ENCODE data around the gene PPDPF.

PPDPF gene

DNA sequence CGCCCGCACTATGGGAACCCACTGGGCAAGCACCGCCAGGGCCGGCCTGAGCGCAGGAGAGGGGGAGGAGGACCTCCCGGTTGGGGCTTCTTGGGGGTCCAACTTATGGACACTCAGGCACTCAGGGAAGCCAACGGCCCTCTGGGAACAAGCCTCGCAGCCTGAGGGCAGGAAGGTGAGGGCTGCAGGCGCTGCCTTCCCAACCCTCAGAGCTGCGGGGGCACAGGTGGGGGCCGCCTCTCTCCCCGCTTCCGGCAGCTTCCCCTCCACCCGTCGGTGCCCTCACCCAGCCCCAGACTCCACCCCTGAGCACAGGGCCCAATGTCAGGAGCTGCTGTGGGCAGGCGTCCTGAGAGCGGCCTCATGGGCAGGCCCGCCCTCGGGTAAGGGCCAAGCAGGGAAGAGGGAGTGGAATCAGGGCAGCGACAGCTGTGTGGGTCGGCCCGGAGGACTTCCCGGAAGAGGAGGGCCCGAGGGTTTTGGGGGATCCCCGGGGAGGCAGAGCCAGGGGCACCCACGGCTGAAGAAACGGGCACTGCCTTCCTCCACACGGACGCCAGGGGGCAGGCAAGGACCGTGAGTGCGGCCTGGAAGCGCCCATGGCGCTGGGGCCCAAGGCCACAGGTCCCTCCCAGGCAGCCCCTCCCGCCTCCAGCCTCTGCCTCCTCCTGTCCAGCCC is 17.1 kb downstream of the PPDPF start:
- DNase-seq (ENCODE audit: low read depth), result peak; percentile 96
- Histone ChIP-seq H3K4me3 (ENCODE audit: low read length) (no peak overlapping the region), H3K27me3 (replicated peaks; ENCODE audit: control insufficient read depth, insufficient read depth, low read length) (peaks cover 21% of the 10 kb centered on the region)

DNA sequence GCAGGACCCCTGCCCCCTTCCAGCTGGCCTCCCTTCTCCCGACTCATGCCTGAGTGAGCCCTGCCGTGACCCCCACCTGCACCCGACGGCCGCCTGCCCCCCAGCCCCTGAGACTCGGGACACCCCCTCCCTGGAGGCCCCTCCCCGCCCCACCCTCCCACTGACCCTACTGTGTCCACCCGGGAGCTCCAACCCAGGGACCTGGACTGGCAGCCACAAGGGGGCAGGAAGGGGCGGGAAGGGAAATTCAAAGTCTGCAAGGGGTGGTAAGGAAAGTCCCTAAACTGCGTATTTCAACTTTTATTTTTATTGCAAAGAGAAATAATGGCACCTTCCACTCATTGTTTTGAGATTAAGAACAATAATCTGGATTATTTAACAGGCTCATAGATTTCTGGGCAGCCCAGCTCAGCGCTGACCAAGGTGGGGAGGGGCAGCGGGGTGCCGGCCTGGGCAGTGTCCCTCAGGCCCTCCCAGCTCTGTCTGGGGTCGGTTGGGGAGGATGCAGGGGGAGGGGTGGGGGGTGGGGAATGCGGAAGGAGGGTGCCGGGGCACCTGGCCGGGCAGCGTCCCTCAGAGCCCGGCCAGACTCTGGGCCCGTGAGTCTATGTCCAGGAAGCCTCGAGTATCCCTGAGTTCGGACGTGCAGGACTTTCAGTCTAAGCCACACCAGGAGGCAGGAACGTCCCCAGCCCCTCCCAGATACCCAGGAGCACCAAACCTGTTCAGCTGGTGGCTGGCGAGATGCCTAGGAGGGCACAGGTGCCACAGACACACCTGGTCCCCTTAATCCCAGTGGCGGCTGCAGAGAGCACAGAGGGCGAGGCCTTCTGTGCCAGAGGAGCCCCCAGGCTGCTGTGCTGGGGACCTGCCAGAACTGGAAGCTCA is 17.9 kb downstream of the PPDPF start:
- no peaks in the 10 kb centered on the region for H3K9me3 ChIP-seq (ENCODE audit: control insufficient read depth, low read length)
- peaks cover 19% of the 10 kb centered on the region for H3K27me3 ChIP-seq (replicated peaks; ENCODE audit: control insufficient read depth, insufficient read depth, low read length)
- peak; percentile 49 for DNase-seq (ENCODE audit: low read depth)
- H3K4me3 ChIP-seq (ENCODE audit: low read length), result no peak overlapping the region
- peak overlapping the region; percentile 44 for H3K9ac ChIP-seq (ENCODE audit: low read length)
- H3K36me3 ChIP-seq (ENCODE audit: control insufficient read depth, insufficient read depth, low read length, severe bottlenecking), result no peaks in the 10 kb centered on the region
- H3K4me1 ChIP-seq (ENCODE audit: control insufficient read depth, insufficient read depth, low read length), result peaks cover 13% of the 10 kb centered on the region

More for the DNA sequence above, 17.1 kb downstream of the PPDPF start:
- Histone ChIP-seq H3K9ac (ENCODE audit: low read length) (peak overlapping the region; percentile 44), H3K9me3 (ENCODE audit: control insufficient read depth, low read length) (no peaks in the 10 kb centered on the region), H3K4me1 (ENCODE audit: control insufficient read depth, insufficient read depth, low read length) (peaks cover 13% of the 10 kb centered on the region), H3K36me3 (ENCODE audit: control insufficient read depth, insufficient read depth, low read length, severe bottlenecking) (no peaks in the 10 kb centered on the region)

DNA sequence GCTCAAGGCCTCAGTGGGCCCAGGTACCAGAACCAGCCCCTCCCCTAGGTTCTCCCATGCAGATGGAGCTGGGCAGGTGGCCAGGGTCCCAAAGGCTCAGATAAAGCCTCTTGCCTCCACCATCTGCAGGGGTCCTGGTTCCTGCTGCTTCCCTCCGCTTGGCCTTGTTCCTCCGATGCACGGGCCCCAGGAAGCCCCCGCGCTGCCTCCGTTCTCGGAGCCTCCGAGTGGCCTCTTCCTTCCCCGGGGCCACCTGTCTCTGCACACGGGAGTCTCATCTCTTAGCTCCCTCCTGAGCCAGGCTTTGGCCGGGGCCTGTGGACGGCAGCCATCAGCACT is 18.5 kb downstream of the PPDPF start:
- Histone ChIP-seq H3K4me1 (ENCODE audit: control insufficient read depth, insufficient read depth, low read length) (peaks cover 13% of the 10 kb centered on the region), H3K36me3 (ENCODE audit: control insufficient read depth, insufficient read depth, low read length, severe bottlenecking) (no peaks in the 10 kb centered on the region), H3K9me3 (ENCODE audit: control insufficient read depth, low read length) (no peaks in the 10 kb centered on the region), H3K9ac (ENCODE audit: low read length) (no peak overlapping the region), H3K27me3 (replicated peaks; ENCODE audit: control insufficient read depth, insufficient read depth, low read length) (peaks cover 19% of the 10 kb centered on the region), H3K4me3 (ENCODE audit: low read length) (no peak overlapping the region)
- no peak for DNase-seq (ENCODE audit: low read depth)

- H3K36me3 ChIP-seq (ENCODE audit: control insufficient read depth, insufficient read depth, low read length, severe bottlenecking), result no peaks in the 10 kb centered on the region
- no peak overlapping the region for H3K4me3 ChIP-seq (ENCODE audit: low read length)
- no peak for DNase-seq (ENCODE audit: low read depth)
- H3K4me1 ChIP-seq (ENCODE audit: control insufficient read depth, insufficient read depth, low read length), result peaks cover 13% of the 10 kb centered on the region
- no peak overlapping the region for H3K9ac ChIP-seq (ENCODE audit: low read length)
- no peaks in the 10 kb centered on the region for H3K9me3 ChIP-seq (ENCODE audit: control insufficient read depth, low read length)
- peaks cover 19% of the 10 kb centered on the region for H3K27me3 ChIP-seq (replicated peaks; ENCODE audit: control insufficient read depth, insufficient read depth, low read length)
These were observed 19.1 kb downstream of the PPDPF start for GRCh38 chr20:63539441-63540370.

DNA sequence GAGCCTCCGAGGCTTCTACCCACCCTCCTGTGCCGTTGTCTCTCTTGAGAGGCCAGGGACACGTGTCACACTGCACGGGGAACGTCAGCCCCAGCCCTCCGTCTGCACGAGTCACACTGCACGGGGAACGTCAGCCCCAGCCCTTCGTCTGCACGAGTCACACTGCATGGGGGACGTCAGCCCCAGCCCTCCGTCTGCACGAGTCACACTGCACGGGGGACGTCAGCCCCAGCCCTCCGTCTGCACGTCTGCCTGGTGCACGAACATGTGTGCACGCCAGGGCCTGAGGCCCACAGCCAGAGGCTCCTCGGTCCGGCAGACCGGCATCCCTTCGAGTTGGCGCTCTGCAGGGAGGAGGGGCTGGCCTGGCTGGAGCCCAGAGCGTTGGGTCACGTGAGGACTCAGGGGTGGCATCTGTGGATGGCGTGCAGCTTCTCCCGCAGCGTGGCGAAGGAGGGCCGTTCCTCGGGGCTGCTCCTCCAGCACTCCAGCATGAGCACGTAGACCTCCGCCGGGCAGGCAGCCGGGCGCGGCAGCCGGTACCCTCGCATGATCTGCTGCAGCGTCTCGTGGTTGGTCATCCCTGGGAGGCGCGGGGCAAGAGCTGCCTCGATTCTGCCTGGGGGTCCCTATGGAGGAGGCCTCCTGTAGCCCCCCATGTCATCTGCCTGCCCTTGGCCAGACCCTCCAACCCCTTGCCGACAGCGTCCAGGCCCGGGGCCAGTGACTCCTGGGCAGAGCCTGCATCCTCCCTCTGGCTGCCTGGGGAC is 20.0 kb downstream of the PPDPF start:
- Histone ChIP-seq H3K9ac (ENCODE audit: low read length) (no peak overlapping the region), H3K27me3 (replicated peaks; ENCODE audit: control insufficient read depth, insufficient read depth, low read length) (peaks cover 20% of the 10 kb centered on the region), H3K4me3 (ENCODE audit: low read length) (no peak overlapping the region), H3K4me1 (ENCODE audit: control insufficient read depth, insufficient read depth, low read length) (peaks cover 13% of the 10 kb centered on the region), H3K36me3 (ENCODE audit: control insufficient read depth, insufficient read depth, low read length, severe bottlenecking) (no peaks in the 10 kb centered on the region), H3K9me3 (ENCODE audit: control insufficient read depth, low read length) (no peaks in the 10 kb centered on the region)
- peak; percentile 19 for DNase-seq (ENCODE audit: low read depth)

DNA sequence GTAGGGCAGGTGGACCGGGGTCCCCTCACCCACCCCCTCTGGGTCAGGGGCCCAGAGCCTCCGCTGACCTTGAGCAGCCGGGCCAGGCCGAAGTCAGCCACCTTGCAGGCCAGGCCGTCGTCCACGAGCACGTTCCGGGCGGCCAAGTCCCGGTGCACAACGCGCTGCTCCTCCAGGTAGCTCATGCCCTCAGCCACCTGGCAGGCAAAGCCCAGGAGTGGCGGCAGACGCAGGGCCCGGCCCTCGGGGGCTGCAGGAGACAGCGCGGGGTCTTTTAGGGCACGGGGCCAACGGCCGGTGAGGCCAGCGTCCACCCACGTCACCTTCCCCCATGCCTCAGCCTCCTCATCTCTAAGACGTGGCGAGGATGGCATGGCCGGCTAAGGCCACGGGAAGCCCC is 20.8 kb downstream of the PPDPF start:
- Histone ChIP-seq H3K36me3 (ENCODE audit: control insufficient read depth, insufficient read depth, low read length, severe bottlenecking) (no peaks in the 10 kb centered on the region), H3K4me3 (ENCODE audit: low read length) (no peak overlapping the region), H3K27me3 (replicated peaks; ENCODE audit: control insufficient read depth, insufficient read depth, low read length) (peaks cover 23% of the 10 kb centered on the region), H3K9me3 (ENCODE audit: control insufficient read depth, low read length) (no peaks in the 10 kb centered on the region), H3K4me1 (ENCODE audit: control insufficient read depth, insufficient read depth, low read length) (peaks cover 10% of the 10 kb centered on the region), H3K9ac (ENCODE audit: low read length) (no peak overlapping the region)
- no peak for DNase-seq (ENCODE audit: low read depth)

DNA sequence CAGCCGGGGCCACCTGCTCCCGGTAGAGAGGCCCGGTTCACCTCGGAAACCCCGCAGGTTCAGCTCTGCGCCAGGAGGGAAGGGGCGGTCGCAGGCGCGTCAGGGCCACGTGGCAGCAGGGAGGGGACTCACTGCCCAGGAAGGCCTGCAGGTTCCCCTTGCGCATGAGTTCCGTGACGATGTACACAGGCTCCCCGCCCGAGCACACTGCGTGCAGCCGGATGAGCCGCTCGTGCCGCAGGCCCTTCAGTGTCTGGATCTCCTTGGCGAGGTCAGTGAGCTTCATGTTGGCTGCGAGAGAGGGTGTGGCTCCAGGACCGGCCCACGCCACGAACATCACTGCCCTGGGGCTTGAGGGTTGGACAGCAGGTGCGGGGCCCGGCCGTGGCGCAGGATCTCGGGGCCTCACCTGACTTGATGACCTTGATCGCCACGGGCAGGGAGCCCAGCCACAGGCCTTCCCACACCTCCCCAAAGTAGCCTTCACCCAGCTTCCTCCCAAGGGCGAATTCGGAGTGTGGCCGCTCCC is 21.5 kb downstream of the PPDPF start:
- Histone ChIP-seq H3K9me3 (ENCODE audit: control insufficient read depth, low read length) (no peaks in the 10 kb centered on the region), H3K36me3 (ENCODE audit: control insufficient read depth, insufficient read depth, low read length, severe bottlenecking) (no peaks in the 10 kb centered on the region), H3K9ac (ENCODE audit: low read length) (no peak overlapping the region), H3K4me1 (ENCODE audit: control insufficient read depth, insufficient read depth, low read length) (peaks cover 5% of the 10 kb centered on the region), H3K27me3 (replicated peaks; ENCODE audit: control insufficient read depth, insufficient read depth, low read length) (peaks cover 25% of the 10 kb centered on the region), H3K4me3 (ENCODE audit: low read length) (no peak overlapping the region)
- no peak for DNase-seq (ENCODE audit: low read depth)

GRCh38 chr20:63542696-63543095 is 22.1 kb downstream of the PPDPF start:
- DNase-seq (ENCODE audit: low read depth), result no peak
- Histone ChIP-seq H3K9me3 (ENCODE audit: control insufficient read depth, low read length) (no peaks in the 10 kb centered on the region), H3K4me1 (ENCODE audit: control insufficient read depth, insufficient read depth, low read length) (no peaks in the 10 kb centered on the region), H3K9ac (ENCODE audit: low read length) (no peak overlapping the region), H3K4me3 (ENCODE audit: low read length) (no peak overlapping the region), H3K36me3 (ENCODE audit: control insufficient read depth, insufficient read depth, low read length, severe bottlenecking) (no peaks in the 10 kb centered on the region), H3K27me3 (replicated peaks; ENCODE audit: control insufficient read depth, insufficient read depth, low read length) (peaks cover 26% of the 10 kb centered on the region)

DNA sequence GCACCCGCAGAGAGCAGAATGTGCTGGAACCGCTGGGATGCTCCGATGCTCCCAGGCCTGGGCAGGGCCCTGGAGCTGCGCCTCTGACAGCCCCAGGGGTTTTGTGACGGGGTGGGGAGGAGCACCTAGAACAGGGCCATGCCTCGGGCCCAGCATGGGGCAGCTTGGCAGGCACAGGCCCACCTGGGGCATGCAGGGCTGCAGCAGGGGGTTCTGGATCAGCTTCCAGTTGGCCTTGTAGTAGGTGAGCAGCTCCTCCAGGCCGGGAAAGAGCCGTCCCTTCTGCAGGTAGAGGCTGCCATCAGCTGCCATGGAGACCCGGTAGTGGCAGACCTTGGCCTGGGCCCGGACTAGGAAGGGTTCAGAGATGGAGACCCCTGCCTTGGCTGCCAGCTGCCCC is 22.6 kb downstream of the PPDPF start:
- H3K4me1 ChIP-seq (ENCODE audit: control insufficient read depth, insufficient read depth, low read length), result no peaks in the 10 kb centered on the region
- no peaks in the 10 kb centered on the region for H3K36me3 ChIP-seq (ENCODE audit: control insufficient read depth, insufficient read depth, low read length, severe bottlenecking)
- H3K4me3 ChIP-seq (ENCODE audit: low read length), result no peak overlapping the region
- peaks cover 26% of the 10 kb centered on the region for H3K27me3 ChIP-seq (replicated peaks; ENCODE audit: control insufficient read depth, insufficient read depth, low read length)
- no peak for DNase-seq (ENCODE audit: low read depth)
- no peaks in the 10 kb centered on the region for H3K9me3 ChIP-seq (ENCODE audit: control insufficient read depth, low read length)
- no peak overlapping the region for H3K9ac ChIP-seq (ENCODE audit: low read length)

DNA sequence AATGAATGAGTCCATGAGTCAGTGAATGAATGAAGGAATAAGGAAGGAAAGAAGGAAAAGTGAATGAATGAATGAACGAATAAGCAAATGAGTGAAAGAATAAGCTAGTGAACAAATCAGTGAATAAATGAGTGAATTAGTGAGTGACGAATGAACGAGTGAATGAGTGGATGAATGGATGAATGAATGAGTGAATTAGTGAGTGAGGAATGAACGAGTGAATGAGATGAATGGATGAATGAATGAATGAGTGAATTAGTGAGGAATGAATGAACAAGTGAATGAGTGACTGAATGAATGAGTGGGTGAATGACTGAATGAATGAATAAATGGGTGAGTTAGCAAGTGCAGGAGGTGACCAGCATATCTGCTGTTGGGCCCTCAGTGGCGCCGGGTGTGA is 23.2 kb downstream of the PPDPF start:
- H3K9me3 ChIP-seq (ENCODE audit: control insufficient read depth, low read length), result no peaks in the 10 kb centered on the region
- H3K9ac ChIP-seq (ENCODE audit: low read length), result no peak overlapping the region
- H3K27me3 ChIP-seq (replicated peaks; ENCODE audit: control insufficient read depth, insufficient read depth, low read length), result peaks cover 29% of the 10 kb centered on the region
- H3K36me3 ChIP-seq (ENCODE audit: control insufficient read depth, insufficient read depth, low read length, severe bottlenecking), result no peaks in the 10 kb centered on the region
- no peak overlapping the region for H3K4me3 ChIP-seq (ENCODE audit: low read length)
- H3K4me1 ChIP-seq (ENCODE audit: control insufficient read depth, insufficient read depth, low read length), result no peaks in the 10 kb centered on the region
- no peak for DNase-seq (ENCODE audit: low read depth)
